NCI-H128 (cell line): ENCODE measurements around the gene STAC2.

ENCODE experiments used
- DNase-seq: peaks from one replicate; lab custom pipeline; 2025; ENCODE audit not compliant: unreplicated experiment; lab: John Stamatoyannopoulos, UW

STAC2 gene

GRCh38 chr17:39165841-39166349, 59.9 kb downstream of the STAC2 start, which contains the start of gene ARL5C:
ARL5C (minus strand) TSS chr17:39166161; CDS start chr17:39165760, 401 bp downstream.
- no peak for DNase-seq

GRCh38 chr17:39165178-39165840, 60.4 kb downstream of the STAC2 start:
- no peak for DNase-seq

DNA sequence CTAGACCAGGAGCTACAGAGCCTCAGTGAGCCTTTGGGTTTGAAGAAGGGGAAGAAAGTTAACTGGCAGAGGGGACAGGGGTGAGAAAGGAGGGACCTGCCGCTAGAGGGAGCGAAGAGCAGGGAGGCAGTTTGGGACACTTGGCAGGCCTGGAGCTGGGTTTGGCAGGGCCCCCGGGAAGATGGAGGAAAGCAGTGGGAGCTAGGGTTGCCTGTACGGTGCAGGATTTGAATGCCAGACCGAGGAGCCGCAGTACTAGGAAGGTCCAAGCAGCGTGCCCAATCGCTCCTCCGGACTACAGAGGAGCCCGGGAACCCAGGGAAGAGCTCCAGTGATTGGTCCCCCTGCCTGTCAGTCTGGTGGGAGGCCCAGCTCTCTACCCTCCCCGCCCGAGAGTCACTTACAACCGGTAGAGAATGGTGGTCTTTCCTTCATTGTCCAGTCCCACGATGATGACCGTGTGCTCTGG, 61.0 kb downstream of the STAC2 start:
- no peak for DNase-seq

- DNase-seq = no peak
Measured at GRCh38 chr17:39161962-39162361, 63.8 kb downstream of the STAC2 start.
